Activated T-cell treated with anti-CD3 and anti-CD28 coated beads, Interleukin-2, amount 50 U/mL, for 4 hours (primary cell): ENCODE data around the gene CLPX. TPM values are rescaled to one million over a fixed set of nuclear protein-coding genes. Genes with fewer than 3 reads are reported as not detected.
A peak's percentile ranks its signal among the peaks of the same experiment; 100 is the strongest.
"Not testable (repeated sequence)": the region's sequence is repeated elsewhere in the genome, so short reads cannot be mapped to it uniquely, and the experiment has no call there.

Experiments used
- ATAC-seq, 2 donors: fragments of 200-7000 bp; cut with Tn5 transposase; one replicate each; pipeline ENCODE4 v1.10.0; 2021
- DNase-seq: peaks from one replicate; pipeline ENCODE4 v3.0.0-alpha.2; 2020
- H3K27me3 Mint-ChIP-seq: one replicate; pipeline ENCODE4 v1.8.0; 2021; ENCODE audit warnings: low read depth, mixed read lengths
- H3K36me3 Mint-ChIP-seq: one replicate; pipeline ENCODE4 v1.8.0; 2022; ENCODE audit warnings: mixed read lengths; ENCODE audit not compliant: insufficient read depth
- H3K4me1 Mint-ChIP-seq: one replicate; pipeline ENCODE4 v1.8.0; 2021; ENCODE audit warnings: low read depth, mixed read lengths
- H3K4me3 Mint-ChIP-seq: one replicate; pipeline ENCODE4 v1.8.0; 2021; ENCODE audit warnings: mild to moderate bottlenecking, moderate library complexity, mixed read lengths
- H3K9me3 Mint-ChIP-seq: one replicate; pipeline ENCODE4 v1.8.0; 2021; ENCODE audit warnings: mixed read lengths
- total RNA-seq, 3 donors: library from RNA; stranded (reverse); gene quantifications; one replicate each; pipeline ENCODE4 v1.2.1, GENCODE V29; 2021

The CLPX gene
- 10 to 100 TPM; 56.2 to 62.4 (median 58.0) TPM for total RNA-seq

- no peaks in the 10 kb centered on the region for H3K36me3 Mint-ChIP-seq
- ATAC-seq (peak; percentile 90 to 91), DNase-seq (peak; percentile 90)
- H3K9me3 Mint-ChIP-seq, result no peaks in the 10 kb centered on the region
- peaks cover 31% of the 10 kb centered on the region for H3K4me1 Mint-ChIP-seq
- peak within 1 kb of the TSS; percentile 96 for H3K4me3 Mint-ChIP-seq
- no peaks in the 10 kb centered on the region for H3K27me3 Mint-ChIP-seq
Observed at GRCh38 chr15:65184868-65185717, at the start of gene CLPX. Gene CLPX, minus strand, starts transcription at chr15:65185342. Its CDS starts 189 bp downstream, at chr15:65185153.

- no peaks in the 10 kb centered on the region for H3K36me3 Mint-ChIP-seq
- no peaks in the 10 kb centered on the region for H3K27me3 Mint-ChIP-seq
- H3K4me1 Mint-ChIP-seq, result no peaks in the 10 kb centered on the region
- no peak overlapping the region for H3K4me3 Mint-ChIP-seq
- H3K9me3 Mint-ChIP-seq, result no peaks in the 10 kb centered on the region
- ATAC-seq, result no peak
- DNase-seq, result no peak
Observed at GRCh38 chr15:65233696-65234095, 48.6 kb upstream of the CLPX start.

DNA sequence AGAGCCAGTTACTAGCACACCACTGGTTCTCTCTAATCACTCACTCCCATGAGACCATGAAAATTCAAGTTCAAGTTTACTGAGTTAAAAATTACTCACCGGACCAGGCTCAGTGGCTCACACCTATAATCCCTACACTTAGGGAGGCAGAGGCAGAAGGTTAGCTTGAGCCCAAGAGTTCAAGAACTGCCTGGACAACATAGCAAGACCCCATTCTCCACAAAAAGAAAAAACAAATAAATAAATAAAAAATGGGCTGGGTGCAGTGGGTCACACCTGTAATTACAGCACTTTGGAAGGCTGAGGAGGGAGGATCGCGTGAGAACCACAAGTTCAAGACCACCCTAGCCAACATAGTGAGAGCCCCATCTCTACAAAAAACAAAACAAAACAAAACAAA is 47.4 kb upstream of the CLPX start:
- H3K4me1 Mint-ChIP-seq, result no peaks in the 10 kb centered on the region
- H3K36me3 Mint-ChIP-seq, result no peaks in the 10 kb centered on the region
- no peaks in the 10 kb centered on the region for H3K27me3 Mint-ChIP-seq
- DNase-seq (no peak), ATAC-seq (no peak)
- no peak overlapping the region for H3K4me3 Mint-ChIP-seq
- no peaks in the 10 kb centered on the region for H3K9me3 Mint-ChIP-seq

DNA sequence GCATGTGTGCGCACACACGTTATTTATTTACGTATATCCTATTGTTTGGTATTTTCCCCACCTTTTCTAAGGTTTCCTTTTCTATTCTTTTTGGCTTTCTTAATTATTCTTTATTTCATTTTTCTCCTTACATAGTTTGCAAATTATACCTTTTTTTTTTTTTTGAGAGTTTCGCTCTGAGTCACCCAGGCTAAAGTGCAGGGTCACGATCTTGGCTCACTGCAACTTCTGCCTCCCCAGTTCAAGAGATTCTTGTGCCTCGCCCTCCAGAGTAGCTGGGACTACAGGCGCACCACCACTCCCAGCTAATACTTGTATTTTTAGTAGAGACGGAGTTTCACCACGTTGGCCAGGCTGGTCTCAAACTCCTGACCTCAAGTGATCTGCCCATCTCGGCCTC is 46.2 kb upstream of the CLPX start:
- H3K4me1 Mint-ChIP-seq, result no peaks in the 10 kb centered on the region
- no peaks in the 10 kb centered on the region for H3K9me3 Mint-ChIP-seq
- DNase-seq (no peak), ATAC-seq (no peak)
- no peaks in the 10 kb centered on the region for H3K36me3 Mint-ChIP-seq
- H3K27me3 Mint-ChIP-seq, result no peaks in the 10 kb centered on the region
- no peak overlapping the region for H3K4me3 Mint-ChIP-seq

GRCh38 chr15:65226901-65227300 is 41.8 kb upstream of the CLPX start:
- ATAC-seq, H3K9me3 Mint-ChIP-seq, H3K4me1 Mint-ChIP-seq, H3K4me3 Mint-ChIP-seq, H3K27me3 Mint-ChIP-seq, H3K36me3 Mint-ChIP-seq, DNase-seq: not testable (repeated sequence)

- Mint-ChIP-seq H3K4me3 (no peak overlapping the region), H3K4me1 (no peaks in the 10 kb centered on the region), H3K27me3 (no peaks in the 10 kb centered on the region), H3K36me3 (no peaks in the 10 kb centered on the region), H3K9me3 (no peaks in the 10 kb centered on the region)
- ATAC-seq, result no peak
- no peak for DNase-seq
Observed at GRCh38 chr15:65226221-65226620, 41.1 kb upstream of the CLPX start.

DNA sequence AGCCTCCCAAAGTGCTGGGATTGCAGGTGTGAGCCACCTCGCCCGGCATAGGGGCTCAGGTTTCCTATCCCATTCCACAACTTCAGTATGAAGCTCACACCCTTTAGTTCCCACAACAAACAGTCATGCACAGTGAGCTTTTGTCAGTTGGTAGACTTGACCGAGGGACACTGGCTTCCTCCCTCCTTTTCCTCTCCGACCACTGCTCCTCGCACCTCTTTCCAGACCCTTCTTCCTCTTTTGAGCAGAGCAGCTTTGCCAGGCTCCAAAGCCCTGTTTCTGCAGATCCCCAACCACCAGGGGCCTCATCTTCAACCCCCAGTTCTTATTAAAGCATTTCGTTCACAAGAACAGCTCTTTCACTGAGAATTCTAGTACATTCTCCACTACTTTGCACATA is 38.9 kb upstream of the CLPX start:
- H3K36me3 Mint-ChIP-seq, result no peaks in the 10 kb centered on the region
- H3K4me1 Mint-ChIP-seq, result no peaks in the 10 kb centered on the region
- ATAC-seq (no peak), DNase-seq (no peak)
- no peaks in the 10 kb centered on the region for H3K9me3 Mint-ChIP-seq
- H3K27me3 Mint-ChIP-seq, result no peaks in the 10 kb centered on the region
- no peak overlapping the region for H3K4me3 Mint-ChIP-seq

DNA sequence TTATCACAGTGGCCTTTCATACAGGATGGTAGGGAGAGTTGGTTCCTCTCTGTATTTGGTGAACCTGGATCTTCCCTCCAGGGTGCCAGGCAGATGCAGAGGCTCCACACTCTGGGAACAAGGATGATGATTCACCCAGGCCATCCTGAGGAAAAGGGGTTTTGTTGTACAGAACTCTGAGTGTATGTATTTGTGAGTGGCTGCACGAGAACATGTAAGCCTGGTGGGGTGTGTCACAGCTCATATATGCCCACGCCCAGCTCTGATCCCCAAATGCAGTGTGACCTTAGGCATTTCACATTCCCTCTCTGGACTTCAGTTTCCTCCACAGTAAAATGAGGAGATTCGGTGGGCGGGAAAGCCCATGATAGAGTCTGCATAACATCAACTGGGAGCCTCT is 37.7 kb upstream of the CLPX start:
- no peaks in the 10 kb centered on the region for H3K36me3 Mint-ChIP-seq
- H3K9me3 Mint-ChIP-seq, result no peaks in the 10 kb centered on the region
- no peaks in the 10 kb centered on the region for H3K27me3 Mint-ChIP-seq
- DNase-seq (no peak), ATAC-seq (no peak)
- no peak overlapping the region for H3K4me3 Mint-ChIP-seq
- no peaks in the 10 kb centered on the region for H3K4me1 Mint-ChIP-seq

DNA sequence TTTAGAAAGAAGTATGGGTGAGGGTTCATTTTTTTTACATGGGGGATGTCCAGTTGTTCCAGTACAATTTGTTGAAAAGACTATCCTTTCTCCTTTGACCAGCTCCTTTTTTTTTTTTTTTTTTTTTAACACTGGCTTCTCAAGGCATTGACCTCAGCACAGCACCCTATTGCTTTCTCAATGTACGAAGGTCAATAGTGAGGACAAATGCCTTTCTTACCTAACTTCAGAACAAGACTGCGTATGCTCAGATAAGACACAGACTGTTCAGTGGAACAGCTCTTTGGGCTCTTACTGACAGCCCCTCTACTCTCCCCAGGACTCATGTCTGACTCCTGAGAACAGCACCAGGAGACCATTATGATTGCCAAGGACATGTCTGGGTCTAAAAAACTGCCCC is 36.6 kb upstream of the CLPX start:
- H3K4me3 Mint-ChIP-seq, result no peak overlapping the region
- no peaks in the 10 kb centered on the region for H3K36me3 Mint-ChIP-seq
- H3K4me1 Mint-ChIP-seq, result no peaks in the 10 kb centered on the region
- ATAC-seq, result no peak
- no peaks in the 10 kb centered on the region for H3K9me3 Mint-ChIP-seq
- H3K27me3 Mint-ChIP-seq, result no peaks in the 10 kb centered on the region
- no peak for DNase-seq

DNA sequence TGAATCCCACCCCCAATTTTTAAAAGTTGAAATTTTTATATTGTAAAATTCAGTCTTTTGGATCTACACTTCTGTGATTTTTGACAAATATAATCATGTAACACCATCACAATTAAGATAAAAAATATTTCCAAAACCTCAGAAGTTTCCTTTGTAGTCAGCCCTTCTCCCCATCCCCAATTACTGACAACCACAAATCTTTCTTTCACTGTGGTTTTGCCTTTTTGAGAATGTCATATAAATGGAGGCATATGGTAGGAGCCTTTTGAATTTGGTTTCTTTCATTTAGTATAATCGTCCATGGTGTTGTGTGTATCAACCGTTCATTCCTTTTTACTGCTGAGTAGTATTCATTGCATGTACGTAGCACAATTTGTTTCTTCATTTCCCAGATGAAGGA is 34.0 kb upstream of the CLPX start:
- Mint-ChIP-seq H3K4me3 (no peak overlapping the region), H3K9me3 (no peaks in the 10 kb centered on the region), H3K27me3 (no peaks in the 10 kb centered on the region), H3K36me3 (no peaks in the 10 kb centered on the region), H3K4me1 (no peaks in the 10 kb centered on the region)
- DNase-seq (no peak), ATAC-seq (no peak)

GRCh38 chr15:65217526-65218482 is 32.7 kb upstream of the CLPX start:
- H3K4me1 Mint-ChIP-seq, result no peaks in the 10 kb centered on the region
- H3K4me3 Mint-ChIP-seq, result no peak overlapping the region
- DNase-seq (no peak), ATAC-seq (no peak)
- no peaks in the 10 kb centered on the region for H3K27me3 Mint-ChIP-seq
- H3K9me3 Mint-ChIP-seq, result no peaks in the 10 kb centered on the region
- H3K36me3 Mint-ChIP-seq, result no peaks in the 10 kb centered on the region

- Mint-ChIP-seq H3K27me3 (no peaks in the 10 kb centered on the region), H3K36me3 (no peaks in the 10 kb centered on the region), H3K4me1 (no peaks in the 10 kb centered on the region), H3K4me3 (no peak overlapping the region), H3K9me3 (no peaks in the 10 kb centered on the region)
- no peak for DNase-seq
- ATAC-seq, result no peak
Observed at GRCh38 chr15:65215496-65215895, 30.4 kb upstream of the CLPX start.

DNA sequence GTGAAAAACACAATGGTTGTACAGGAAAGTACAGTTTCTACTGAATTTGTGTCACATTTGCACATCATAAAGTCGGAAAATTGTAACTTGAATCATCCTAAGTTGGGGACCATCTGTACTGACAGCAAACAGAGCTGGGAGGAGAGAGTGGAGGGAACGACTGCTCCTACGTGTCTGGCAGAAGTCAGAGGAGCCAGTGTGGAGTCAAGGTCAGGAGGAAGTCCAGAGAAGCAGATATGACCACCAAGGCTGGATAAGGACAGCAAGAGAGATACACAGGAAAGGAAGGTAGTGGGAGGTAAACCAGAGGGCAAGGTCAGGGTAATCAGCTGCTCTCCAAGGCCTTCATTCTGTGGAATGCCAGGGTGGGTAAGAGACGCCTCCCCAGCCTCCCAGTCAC is 28.9 kb upstream of the CLPX start:
- Mint-ChIP-seq H3K9me3 (no peaks in the 10 kb centered on the region), H3K4me1 (no peaks in the 10 kb centered on the region), H3K27me3 (no peaks in the 10 kb centered on the region), H3K36me3 (no peaks in the 10 kb centered on the region), H3K4me3 (no peak overlapping the region)
- DNase-seq (no peak), ATAC-seq (no peak)

GRCh38 chr15:65213241-65213640 is 28.1 kb upstream of the CLPX start:
- ATAC-seq (no peak), DNase-seq (no peak)
- Mint-ChIP-seq H3K36me3 (no peaks in the 10 kb centered on the region), H3K9me3 (no peaks in the 10 kb centered on the region), H3K4me1 (no peaks in the 10 kb centered on the region), H3K4me3 (no peak overlapping the region), H3K27me3 (no peaks in the 10 kb centered on the region)

GRCh38 chr15:65212097-65212496 is 27.0 kb upstream of the CLPX start:
- H3K36me3 Mint-ChIP-seq, result no peaks in the 10 kb centered on the region
- H3K4me3 Mint-ChIP-seq, result no peak overlapping the region
- ATAC-seq, result peak; percentile 66 to 81
- no peaks in the 10 kb centered on the region for H3K4me1 Mint-ChIP-seq
- peak; percentile 18 for DNase-seq
- H3K27me3 Mint-ChIP-seq, result no peaks in the 10 kb centered on the region
- H3K9me3 Mint-ChIP-seq, result no peaks in the 10 kb centered on the region
